Measurements from ENCODE around the gene ALDH1A3.

Gene ALDH1A3

GRCh38 chr15:100902436-100903167, 23.0 kb downstream of the ALDH1A3 start:
- peak; percentile 70 for DNase-seq

DNA sequence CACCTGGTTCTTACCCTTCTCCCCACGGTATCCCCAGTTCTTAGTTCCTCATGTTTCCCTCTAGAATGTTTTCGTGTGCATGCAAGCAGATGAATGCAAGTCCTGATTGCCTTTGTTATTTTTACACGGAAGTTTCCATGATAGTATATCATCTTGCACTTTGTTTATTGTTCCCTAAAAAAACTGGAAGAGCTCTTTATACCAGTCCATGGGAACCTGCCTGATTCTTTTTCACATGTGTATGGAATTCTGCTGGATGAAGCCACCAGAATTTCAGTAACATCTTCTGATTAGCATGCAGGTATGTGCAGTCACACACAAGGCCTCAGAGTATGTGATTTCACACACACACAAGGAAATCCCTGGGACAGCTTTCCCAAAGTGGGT, 23.5 kb downstream of the ALDH1A3 start:
- no peak for DNase-seq

- no peak for DNase-seq
Measured at GRCh38 chr15:100905850-100906249, 26.2 kb downstream of the ALDH1A3 start.

DNA sequence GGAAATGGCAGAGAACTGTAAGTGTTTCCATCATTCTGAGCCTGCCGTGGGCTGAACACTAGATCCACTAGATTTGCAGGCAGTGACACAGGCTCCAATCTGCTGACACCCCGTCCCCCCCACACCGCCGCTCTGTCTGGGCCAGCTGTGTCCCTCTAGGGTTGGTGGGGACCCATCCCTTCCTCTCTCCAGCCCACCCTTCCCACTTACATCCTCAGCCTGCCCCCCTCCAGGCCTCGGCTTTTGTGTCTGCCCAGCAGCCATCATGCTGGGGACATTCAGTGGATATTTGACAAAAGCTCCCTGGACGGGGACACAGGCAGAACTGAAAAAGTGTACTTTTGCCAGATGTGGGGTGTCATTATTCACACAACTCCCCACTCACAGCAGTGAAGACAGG, 28.8 kb downstream of the ALDH1A3 start:
- no peak for DNase-seq

- no peak for DNase-seq
Measured at GRCh38 chr15:100909565-100909964, 29.9 kb downstream of the ALDH1A3 start.

DNA sequence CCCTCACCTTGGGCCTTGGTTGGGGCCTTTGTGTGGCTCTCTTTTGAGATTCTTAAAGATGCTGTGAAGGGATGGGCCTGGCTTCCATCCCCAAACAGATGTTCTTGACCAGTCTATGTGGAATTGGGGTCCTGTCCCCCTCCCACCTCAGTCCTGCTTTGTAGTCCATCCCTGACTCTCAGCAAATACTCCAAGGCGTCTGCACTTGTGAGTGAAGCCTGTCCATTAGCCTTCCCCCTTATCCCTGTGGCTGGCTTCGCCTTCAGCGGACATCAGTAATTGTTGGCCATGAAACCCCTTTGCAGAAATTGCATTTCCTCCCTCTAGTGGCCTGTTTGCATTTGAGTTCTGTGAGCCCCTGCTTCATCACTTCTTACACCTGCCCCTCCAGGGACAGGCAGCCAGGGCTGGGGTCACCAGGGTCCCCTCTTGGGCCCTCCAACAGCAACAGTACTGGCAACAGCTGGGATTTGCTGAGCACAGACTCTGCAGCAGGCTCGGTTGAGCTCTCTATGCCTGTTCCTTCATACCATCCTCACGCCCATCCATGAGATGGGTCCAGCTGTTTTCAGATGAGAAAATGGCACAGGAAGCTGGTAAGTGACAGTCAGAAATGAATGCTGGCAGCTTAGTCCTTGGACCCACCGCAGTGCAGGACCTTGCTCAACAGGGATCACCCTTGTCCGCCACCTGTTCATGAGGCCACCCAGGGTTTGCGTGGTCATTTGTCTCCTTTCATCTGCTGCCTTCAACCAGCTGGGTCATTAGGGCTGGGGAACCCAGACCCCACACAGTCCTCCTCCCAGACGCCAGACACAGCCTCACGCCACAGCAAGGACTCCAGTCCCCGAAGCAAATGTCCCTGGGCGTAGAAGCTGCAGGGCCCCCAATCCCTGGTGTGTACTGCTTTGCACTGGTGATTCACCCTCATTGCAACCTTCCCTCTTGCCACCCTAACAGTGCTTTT, 30.6 kb downstream of the ALDH1A3 start:
- no peak for DNase-seq

DNA sequence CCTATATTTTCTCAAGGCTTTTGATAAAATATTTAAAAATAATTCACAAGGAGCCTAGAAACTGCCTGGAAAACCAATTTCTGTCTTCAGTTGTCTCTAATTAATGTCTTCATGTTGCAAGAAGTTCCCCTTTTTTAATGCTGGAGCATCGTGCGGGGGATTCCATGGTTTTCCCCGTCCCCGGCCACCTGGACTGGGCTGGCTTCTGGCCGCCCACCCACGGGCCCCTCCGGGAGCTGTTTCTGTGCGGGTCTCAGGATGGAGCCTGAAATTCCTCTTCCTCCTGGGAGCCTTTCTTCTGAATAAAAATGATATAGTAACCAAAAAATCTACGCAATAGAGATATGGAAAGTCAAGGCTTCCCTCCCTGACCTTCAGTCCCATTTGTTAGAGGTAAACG, 31.5 kb downstream of the ALDH1A3 start:
- no peak for DNase-seq

- DNase-seq, result no peak
Measured at GRCh38 chr15:100913961-100914360, 34.3 kb downstream of the ALDH1A3 start.

- DNase-seq, result no peak
Measured at GRCh38 chr15:100914876-100915275, 35.2 kb downstream of the ALDH1A3 start.

DNA sequence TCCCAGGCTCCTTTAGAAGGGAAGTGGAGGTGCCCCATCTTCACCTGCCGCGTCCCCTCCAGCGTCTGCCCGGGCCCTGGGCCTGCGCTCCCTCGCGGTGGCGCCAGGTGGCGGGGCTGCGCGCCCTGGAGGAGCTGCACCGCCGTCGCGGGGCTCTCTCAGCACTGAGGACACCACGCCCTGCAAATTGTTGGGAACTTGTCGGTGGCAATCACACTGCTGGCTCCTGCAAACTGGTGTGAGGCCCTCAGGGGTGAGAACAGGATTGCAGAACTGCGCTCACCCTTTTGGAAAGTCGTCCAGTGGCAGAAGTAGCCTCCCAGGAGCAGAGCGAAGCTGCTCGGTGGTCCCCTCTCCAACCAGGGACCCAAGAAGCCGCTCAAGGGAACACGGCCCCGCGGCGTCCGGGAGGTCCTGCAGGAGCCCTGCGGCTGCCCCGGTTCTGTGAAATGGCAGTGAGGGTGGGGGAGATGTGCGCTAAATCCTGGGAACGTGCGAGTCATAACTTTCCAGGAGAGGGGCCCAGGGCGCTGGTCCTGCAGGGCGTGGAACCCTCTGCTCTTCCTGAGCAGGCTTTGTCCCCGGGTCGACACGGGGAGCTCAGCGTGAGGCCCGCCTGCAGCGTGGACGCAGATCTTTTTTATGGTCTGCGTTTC, 38.5 kb downstream of the ALDH1A3 start:
- peak; percentile 81 for DNase-seq

DNA sequence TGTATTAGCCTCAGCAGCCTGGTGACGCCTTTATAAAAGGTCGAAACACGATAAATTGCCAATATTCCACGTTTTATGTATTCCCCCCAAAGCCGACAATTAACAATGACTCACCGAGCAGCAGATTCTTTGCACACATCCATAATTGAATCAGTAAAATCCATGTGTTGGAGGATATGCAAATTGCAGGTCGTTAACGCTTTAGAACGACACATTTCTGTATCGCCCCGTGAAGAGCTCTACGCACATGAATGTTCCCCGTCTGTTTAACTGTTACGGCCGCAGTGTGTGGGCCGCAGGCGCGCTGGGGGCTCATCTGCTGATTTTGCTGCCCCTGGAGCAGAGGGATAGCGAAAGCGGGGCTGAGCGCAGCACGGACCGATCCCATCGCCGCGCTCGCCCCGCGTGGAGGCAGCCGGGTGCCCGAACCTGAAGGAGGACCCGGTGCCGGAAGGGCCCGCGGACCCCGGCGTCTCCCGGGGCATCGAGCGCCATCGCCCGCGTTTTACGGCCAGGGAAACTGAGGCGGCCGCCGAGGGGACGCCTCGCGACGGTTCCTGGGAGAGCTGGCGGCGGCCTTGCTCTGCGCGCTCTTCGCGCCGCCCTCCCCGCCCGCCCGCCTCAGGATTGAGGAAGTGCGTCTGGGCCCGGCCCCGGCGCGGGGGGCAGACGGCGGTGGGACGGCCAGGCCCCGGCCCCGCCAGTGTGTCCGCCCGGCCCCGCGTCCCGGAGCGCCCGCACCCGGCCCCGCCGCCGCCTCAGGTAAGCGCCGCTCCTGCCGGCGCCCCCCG, 39.3 kb downstream of the ALDH1A3 start, which contains the start of gene LRRK1:
TSS of gene LRRK1 (plus strand) at position 668 of the 791 bp plus-strand sequence. CDS start 5,276 bp downstream, outside the sequence.
- peak; percentile 64 for DNase-seq

DNA sequence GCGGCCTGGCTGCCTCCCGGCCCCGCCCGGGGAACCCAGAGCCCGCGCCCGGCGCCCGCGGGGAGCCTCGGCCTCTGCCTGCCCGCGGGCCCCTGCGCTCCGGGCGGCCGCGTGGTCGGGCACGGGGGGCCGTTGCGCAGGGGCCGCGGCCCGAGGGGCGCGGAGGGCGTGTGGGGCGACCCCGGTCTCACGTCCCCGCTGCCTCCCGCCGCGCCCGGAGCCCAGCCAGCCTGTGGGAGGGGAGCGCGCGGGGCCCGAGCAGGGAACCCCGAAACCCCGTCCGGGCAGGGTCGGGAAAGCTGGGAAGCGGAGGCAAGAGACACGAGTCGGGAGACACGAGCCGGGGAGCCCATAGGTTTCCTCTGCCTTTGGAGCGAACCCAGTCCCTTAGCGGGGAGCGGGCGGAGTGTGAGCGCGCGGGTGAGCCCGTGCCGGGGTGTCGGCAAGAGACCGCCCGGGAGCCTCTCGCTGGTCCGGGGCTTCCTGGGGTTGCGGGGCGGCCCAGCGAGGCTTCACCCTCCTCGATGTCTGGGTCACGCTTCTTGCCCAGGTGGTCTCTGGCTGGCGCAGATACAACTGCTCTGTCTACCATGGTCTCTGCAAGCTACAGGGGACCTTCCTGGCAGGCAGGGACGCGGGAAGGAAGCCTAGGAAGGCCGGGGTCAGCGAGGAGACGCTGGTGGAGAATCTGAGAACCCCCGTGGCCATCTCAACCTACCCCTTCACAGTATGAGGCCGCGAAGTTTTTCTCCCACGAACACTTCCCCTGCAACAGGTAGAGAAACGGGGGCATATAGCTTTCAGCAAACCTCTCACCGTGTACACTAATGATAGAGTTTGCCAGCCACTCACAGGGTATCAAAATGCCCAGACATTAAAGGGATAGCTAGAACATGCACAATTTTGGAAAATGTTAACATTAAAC, 40.1 kb downstream of the ALDH1A3 start:
- DNase-seq, result no peak

GRCh38 chr15:100920516-100921135, 41.0 kb downstream of the ALDH1A3 start:
- no peak for DNase-seq

- DNase-seq, result peak; percentile 69
Measured at GRCh38 chr15:100922192-100923040, 42.8 kb downstream of the ALDH1A3 start.

- no peak for DNase-seq
Measured at GRCh38 chr15:100923076-100923475, 43.4 kb downstream of the ALDH1A3 start.

- no peak for DNase-seq
Measured at GRCh38 chr15:100923902-100924301, 44.3 kb downstream of the ALDH1A3 start.

DNA sequence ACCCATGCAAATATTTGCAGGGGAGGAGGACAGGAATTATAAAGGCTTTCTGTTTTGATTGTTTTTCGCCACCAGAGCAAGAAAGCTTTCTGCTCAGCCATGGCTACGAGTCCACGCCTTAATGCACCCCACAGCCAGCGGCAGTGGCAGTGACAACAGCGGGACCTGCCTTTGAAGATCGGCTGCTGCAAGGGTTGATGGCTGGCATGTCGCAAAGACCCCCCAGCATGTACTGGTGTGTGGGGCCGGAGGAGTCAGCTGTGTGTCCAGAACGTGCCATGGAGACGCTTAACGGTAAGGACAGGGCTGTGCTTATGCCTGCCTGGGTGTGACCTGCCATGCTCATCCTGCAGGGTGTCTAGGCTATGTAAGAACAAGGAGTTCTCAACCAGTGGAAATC, 44.8 kb downstream of the ALDH1A3 start:
- DNase-seq, result no peak

DNA sequence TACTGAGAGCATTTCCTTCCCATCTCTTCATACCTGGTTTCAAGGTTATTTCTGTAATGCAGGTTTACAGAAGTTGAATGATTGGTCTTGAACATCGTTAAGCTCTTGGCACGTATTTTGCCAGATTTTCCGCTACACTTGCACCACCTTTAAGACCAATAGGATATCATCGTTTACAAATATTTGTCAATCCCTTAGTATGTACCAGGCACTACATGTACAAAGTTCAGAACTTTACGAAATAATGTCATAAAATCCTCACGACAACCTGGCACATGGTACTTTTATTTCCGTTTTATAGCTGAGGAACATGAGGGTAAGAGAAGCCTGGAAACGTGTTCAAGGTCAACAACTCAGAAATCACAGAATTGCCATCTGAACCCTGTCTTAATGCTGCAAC, 45.8 kb downstream of the ALDH1A3 start:
- no peak for DNase-seq

DNA sequence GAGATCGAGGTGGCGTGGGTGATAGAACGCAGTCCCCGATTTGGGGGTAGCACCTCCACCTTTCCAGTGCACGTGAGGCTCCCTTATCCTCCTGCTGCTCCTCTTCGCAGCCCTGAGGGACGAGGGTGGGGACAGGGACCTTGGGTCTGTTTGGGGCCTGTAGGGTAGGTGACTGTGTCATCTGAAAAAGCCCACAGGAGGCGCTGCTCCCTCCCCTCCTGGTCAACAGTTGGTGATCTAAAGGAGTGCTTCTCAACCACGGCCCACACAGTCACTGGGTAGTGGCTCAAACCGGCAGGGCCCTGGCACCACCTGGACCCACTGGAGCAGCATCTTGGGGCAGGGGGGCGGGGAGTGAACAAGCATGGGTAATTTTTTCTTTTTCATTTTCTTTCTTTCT, 46.6 kb downstream of the ALDH1A3 start:
- no peak for DNase-seq
